ENCODE measurements around the gene TRIM2. TPM values are rescaled to one million over a fixed set of nuclear protein-coding genes. Genes with fewer than 3 reads are reported as not detected.

The TRIM2 gene
- total RNA-seq, 4 donors from 2014 or later, result 10.9 to 45.4 (median 29.2) TPM

- H3K4me3 ChIP-seq (ENCODE audit: low read depth, poor library complexity, severe bottlenecking), result no peak overlapping the region
- no peak for DNase-seq (ENCODE audit: low spot score in 2 of 2)
- 55 to 64% methylated on average over 8 of the region's 8 CpGs for WGBS, 2 donors
Observed at GRCh38 chr4:153297116-153297515, 92.9 kb downstream of the TRIM2 start.

GRCh38 chr4:153310793-153311192 is 106.5 kb downstream of the TRIM2 start:
- TF ChIP-seq POLR2A (IDR thresholded peaks at IDR 0.05) (no peak), CTCF (IDR thresholded peaks at IDR 0.05) (no peak)
- DNase-seq (ENCODE audit: low spot score in 2 of 2), result no peak
- intact Hi-C loops (cut with DNase I; ENCODE audit: low total_unique reads), result no loop called here
- WGBS, 2 donors, result 77 to 87% methylated on average over 1 of the region's 1 CpG
- no peak overlapping the region for H3K4me3 ChIP-seq (ENCODE audit: low read depth, poor library complexity, severe bottlenecking)

More at GRCh38 chr4:153297116-153297515, 92.9 kb downstream of the TRIM2 start:
- TF ChIP-seq POLR2A (IDR thresholded peaks at IDR 0.05), result no peak
- TF ChIP-seq CTCF (IDR thresholded peaks at IDR 0.05), result no peak
- intact Hi-C loops (cut with DNase I; ENCODE audit: low total_unique reads), result no loop called here

- TF ChIP-seq CTCF (IDR thresholded peaks at IDR 0.05), result no peak
- no peak for TF ChIP-seq POLR2A (IDR thresholded peaks at IDR 0.05)
- WGBS, 2 donors, result 90 to 94% methylated on average over 1 of the region's 1 CpG
- intact Hi-C loops (cut with DNase I; ENCODE audit: low total_unique reads), result no loop called here
- DNase-seq (ENCODE audit: low spot score in 2 of 2), result no peak
- no peak overlapping the region for H3K4me3 ChIP-seq (ENCODE audit: low read depth, poor library complexity, severe bottlenecking)
Observed at GRCh38 chr4:153314915-153315314, 110.7 kb downstream of the TRIM2 start.

GRCh38 chr4:153318696-153319320 is 114.6 kb downstream of the TRIM2 start:
- no peak for DNase-seq (ENCODE audit: low spot score in 2 of 2)
- WGBS, 2 donors, result 74 to 78% methylated on average over 2 of the region's 2 CpGs
- intact Hi-C loops (cut with DNase I; ENCODE audit: low total_unique reads), result no loop called here
- no peak for TF ChIP-seq POLR2A (IDR thresholded peaks at IDR 0.05)
- H3K4me3 ChIP-seq (ENCODE audit: low read depth, poor library complexity, severe bottlenecking), result no peak overlapping the region

GRCh38 chr4:153322791-153323190 is 118.5 kb downstream of the TRIM2 start:
- DNase-seq (ENCODE audit: low spot score in 2 of 2), result no peak
- intact Hi-C loops (cut with DNase I; ENCODE audit: low total_unique reads), result no loop called here
- H3K4me3 ChIP-seq (ENCODE audit: low read depth, poor library complexity, severe bottlenecking), result no peak overlapping the region
- WGBS, 2 donors, result 75 to 76% methylated on average over 6 of the region's 6 CpGs
- TF ChIP-seq POLR2A (IDR thresholded peaks at IDR 0.05) (no peak), CTCF (IDR thresholded peaks at IDR 0.05) (no peak)

- intact Hi-C loops (cut with DNase I; ENCODE audit: low total_unique reads), result no loop called here
- WGBS, 2 donors, result 78% methylated on average over 3 of the region's 3 CpGs
- no peak for DNase-seq (ENCODE audit: low spot score in 2 of 2)
- no peak for TF ChIP-seq POLR2A (IDR thresholded peaks at IDR 0.05)
- no peak for TF ChIP-seq CTCF (IDR thresholded peaks at IDR 0.05)
- no peak overlapping the region for H3K4me3 ChIP-seq (ENCODE audit: low read depth, poor library complexity, severe bottlenecking)
Observed at GRCh38 chr4:153324046-153324445, 119.8 kb downstream of the TRIM2 start.

Measured in lower leg skin (tissue), 4 donors.